ENCODE measurements around the gene RASD2. TPM values are rescaled to one million over a fixed set of nuclear protein-coding genes. Genes with fewer than 3 reads are reported as not detected.

Gene RASD2
- total and polyA plus RNA-seq, 10 of the 15 experiments (the other 5 are each of a cell fraction or from before 2014, with no cell fraction given): 0.03 TPM; not detected in 9

- 0 out of 2 replicates have a peak, but pooled peaks have one; percentile 14 for TF ChIP-seq IKZF1 (conservative IDR thresholded peaks at IDR 0.05)
- TF ChIP-seq GATAD2B (conservative IDR thresholded peaks at IDR 0.05; ENCODE audit: low read depth): peak; percentile 76
- TF ChIP-seq ASH2L (IDR thresholded peaks at IDR 0.05; ENCODE audit: borderline replicate concordance, low read depth): no peak
- no peak for TF ChIP-seq SPI1 (IDR thresholded peaks at IDR 0.05; ENCODE audit: borderline replicate concordance, insufficient read depth, low read depth, low read length)
- no peak for TF ChIP-seq BCL11A (IDR thresholded peaks at IDR 0.05; ENCODE audit: low read depth, low read length)
- no peak for TF ChIP-seq NFYB (IDR thresholded peaks at IDR 0.05; ENCODE audit: insufficient read depth, low read depth, low read length)
- TF ChIP-seq ESRRA (IDR thresholded peaks at IDR 0.05; ENCODE audit: low read length): no peak
- TF ChIP-seq BHLHE40 (IDR thresholded peaks at IDR 0.05; ENCODE audit: borderline replicate concordance in 1 of 2, low read depth in 2 of 2, low read length in 1 of 2): peak in 1 of 2 experiments; percentile 71; a peak in 2 of 4 replicates
- TF ChIP-seq MEF2B (IDR thresholded peaks at IDR 0.05; ENCODE audit: partially characterized antibody, poor library complexity, severe bottlenecking): peak; percentile 15
- 0 out of 2 replicates have a peak, but pooled peaks have one; percentile 34 for TF ChIP-seq ZNF687 (IDR thresholded peaks at IDR 0.05)
- no peak for TF ChIP-seq MYB (IDR thresholded peaks at IDR 0.05; ENCODE audit: borderline replicate concordance, low read depth, low read length)
- no peak for TF ChIP-seq EED (IDR thresholded peaks at IDR 0.05; ENCODE audit: low read depth)
- TF ChIP-seq HSF1 (IDR thresholded peaks at IDR 0.05; ENCODE audit: low read depth, low read length): no peak
- TF ChIP-seq ATF3 (IDR thresholded peaks at IDR 0.05; ENCODE audit: borderline replicate concordance, extremely low read depth, low read depth, low read length): no peak
- TF ChIP-seq ZNF384 (IDR thresholded peaks at IDR 0.05; ENCODE audit: borderline replicate concordance, low read depth, low read length): no peak
- peak; percentile 64 for TF ChIP-seq BACH1 (IDR thresholded peaks at IDR 0.05; ENCODE audit: borderline replicate concordance)
Observed at GRCh38 chr22:35539910-35540594, 579 bp upstream of the RASD2 start (continued).

Measured in GM12878 (cell line).